ENCODE measurements around the gene ATP6V1E1. TPM values are rescaled to one million over a fixed set of nuclear protein-coding genes. Genes with fewer than 3 reads are reported as not detected.
A peak's percentile ranks its signal among the peaks of the same experiment; 100 is the strongest.

ATP6V1E1 gene
- total RNA-seq, 1 experiment from 2014 or later = 89.2 TPM

DNA sequence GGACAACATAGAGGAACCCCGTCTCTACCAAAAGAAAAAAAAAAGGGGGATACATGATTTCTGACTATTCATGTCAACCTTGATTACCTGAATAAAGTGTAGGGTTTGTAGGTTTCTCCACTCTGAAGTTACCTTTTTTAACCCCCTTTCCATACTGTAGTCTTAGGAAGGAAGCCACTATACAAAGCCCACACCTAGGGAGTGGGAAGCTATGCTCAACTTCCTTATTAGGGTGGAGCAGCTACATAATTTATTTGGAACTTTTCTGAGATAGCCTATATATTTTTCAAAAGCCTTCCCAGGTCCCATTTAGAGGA is 582 bp upstream of the ATP6V1E1 start:
- Histone ChIP-seq H2BK120ac (ENCODE audit: low read depth, low read length, poor library complexity, severe bottlenecking) (no peak overlapping the region), H4K8ac (replicated peaks; ENCODE audit: insufficient read length, low read depth, low read length) (no peak overlapping the region), H3K4me1 (ENCODE audit: insufficient read depth, low read length) (no peaks in the 10 kb centered on the region), H4K5ac (ENCODE audit: insufficient read length, low read depth, low read length) (no peak overlapping the region), H3K79me1 (ENCODE audit: insufficient read depth, low read depth, low read length, poor library complexity, severe bottlenecking) (peaks cover 8% of the 10 kb centered on the region), H3K4ac (ENCODE audit: low read depth, low read length) (no peak overlapping the region), H2BK20ac (ENCODE audit: low read depth, low read length, poor library complexity, severe bottlenecking) (no peak overlapping the region), H3K18ac (ENCODE audit: insufficient read length, low read depth, low read length) (no peak overlapping the region), H3K27me3 (ENCODE audit: insufficient read depth, low read length) (no peaks in the 10 kb centered on the region), H2BK12ac (ENCODE audit: insufficient read length, low read depth, low read length) (no peak overlapping the region), H2AK5ac (ENCODE audit: insufficient read length, low read length) (no peak overlapping the region), H3K23me2 (ENCODE audit: insufficient read length, low read depth, low read length, poor library complexity, severe bottlenecking) (no peaks in the 10 kb centered on the region), H3K14ac (ENCODE audit: insufficient read depth, low read length) (peak overlapping the region; percentile 85; the same call in 1 of the 2 replicates), H2BK15ac (ENCODE audit: low read depth, low read length) (no peak overlapping the region), H2AFZ (ENCODE audit: low read length) (no peak overlapping the region), H4K20me1 (ENCODE audit: control insufficient read depth, insufficient read depth, insufficient read length) (no peaks in the 10 kb centered on the region), H4K91ac (ENCODE audit: insufficient read length, low read depth, low read length) (no peak overlapping the region), H3K9ac (ENCODE audit: extremely low read depth, insufficient read length, low read length) (peak overlapping the region; percentile 95), H3K9me3 (ENCODE audit: control insufficient read depth, low read depth, low read length) (no peaks in the 10 kb centered on the region), H3K4me2 (ENCODE audit: insufficient read depth, insufficient read length, low read length) (peak overlapping the region; percentile 62), H3K79me2 (ENCODE audit: insufficient read depth, low read length) (peaks cover 12% of the 10 kb centered on the region; the same call in 1 of the 2 replicates), H3K56ac (ENCODE audit: insufficient read length, low read depth, low read length) (no peak overlapping the region), H3K27ac (ENCODE audit: insufficient read length, low read depth, low read length) (peak overlapping the region; percentile 89), H3K23ac (ENCODE audit: insufficient read length, low read depth, low read length) (no peak overlapping the region), H3T11ph (ENCODE audit: low read length) (no peak overlapping the region), H2BK5ac (ENCODE audit: insufficient read length, low read length) (no peak overlapping the region)
- DNase-seq = no peak
- peak overlapping the region; percentile 99 to 100 (median 100) for H3K27ac Mint-ChIP-seq
- H3K36me3 Mint-ChIP-seq (ENCODE audit: insufficient read depth in 1 of 3, low read depth in 3 of 3) = peaks cover 0 to 3% (median 2%) of the 10 kb centered on the region in 3 experiments; a peak in 4 of 7 replicates
- no peaks in the 10 kb centered on the region for H3K9me3 Mint-ChIP-seq
- WGBS (ENCODE audit: extremely low coverage, insufficient read length, low lambda C conversion rate) = no CpG with 5 or more reads among the region's 1 CpG
- H3K4me3 Mint-ChIP-seq = peak overlapping the region; percentile 96 to 98
- TF ChIP-seq, protein P1, sequence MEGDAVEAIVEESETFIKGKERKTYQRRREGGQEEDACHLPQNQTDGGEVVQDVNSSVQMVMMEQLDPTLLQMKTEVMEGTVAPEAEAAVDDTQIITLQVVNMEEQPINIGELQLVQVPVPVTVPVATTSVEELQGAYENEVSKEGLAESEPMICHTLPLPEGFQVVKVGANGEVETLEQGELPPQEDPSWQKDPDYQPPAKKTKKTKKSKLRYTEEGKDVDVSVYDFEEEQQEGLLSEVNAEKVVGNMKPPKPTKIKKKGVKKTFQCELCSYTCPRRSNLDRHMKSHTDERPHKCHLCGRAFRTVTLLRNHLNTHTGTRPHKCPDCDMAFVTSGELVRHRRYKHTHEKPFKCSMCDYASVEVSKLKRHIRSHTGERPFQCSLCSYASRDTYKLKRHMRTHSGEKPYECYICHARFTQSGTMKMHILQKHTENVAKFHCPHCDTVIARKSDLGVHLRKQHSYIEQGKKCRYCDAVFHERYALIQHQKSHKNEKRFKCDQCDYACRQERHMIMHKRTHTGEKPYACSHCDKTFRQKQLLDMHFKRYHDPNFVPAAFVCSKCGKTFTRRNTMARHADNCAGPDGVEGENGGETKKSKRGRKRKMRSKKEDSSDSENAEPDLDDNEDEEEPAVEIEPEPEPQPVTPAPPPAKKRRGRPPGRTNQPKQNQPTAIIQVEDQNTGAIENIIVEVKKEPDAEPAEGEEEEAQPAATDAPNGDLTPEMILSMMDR (conservative IDR thresholded peaks at IDR 0.05) = no peak
- H3K27me3 Mint-ChIP-seq (ENCODE audit: low read depth) = no peaks in the 10 kb centered on the region
- 0 out of 4 replicates have a peak, but pooled peaks cover 0 to 3% of the 10 kb centered on the region in 2 experiments for H3K4me1 Mint-ChIP-seq
